Activated T-helper 2 cell treated with anti-CD3 and anti-CD28 coated beads, Interferon-gamma antibody, Interleukin-2, Interleukin-4, amounts not matched to agents 10 μg/mL and 5 μg/mL and 100 μg/mL, durations not matched to agents 14 hours and 24 hours and 36 hours (primary cell): ENCODE measurements around the gene LORICRIN. TPM values are rescaled to one million over a fixed set of nuclear protein-coding genes. Genes with fewer than 3 reads are reported as not detected.

Experiments used
- DNase-seq: peaks from one replicate; pipeline ENCODE4 v3.0.0; 2021; ENCODE audit warnings: low spot score
- H3K27ac Mint-ChIP-seq: one replicate; pipeline ENCODE4 v1.8.0; 2021; ENCODE audit warnings: mixed read lengths
- H3K27me3 Mint-ChIP-seq: one replicate; pipeline ENCODE4 v1.8.0; 2021; ENCODE audit warnings: low read depth, mixed read lengths
- H3K36me3 Mint-ChIP-seq: one replicate; pipeline ENCODE4 v1.8.0; 2021; ENCODE audit warnings: low read depth, mixed read lengths
- H3K4me1 Mint-ChIP-seq: one replicate; pipeline ENCODE4 v1.8.0; 2021; ENCODE audit warnings: low read depth, mixed read lengths
- H3K4me3 Mint-ChIP-seq: one replicate; pipeline ENCODE4 v1.8.0; 2021; ENCODE audit warnings: low read depth, mild to moderate bottlenecking, moderate library complexity, mixed read lengths
- H3K9me3 Mint-ChIP-seq: one replicate; pipeline ENCODE4 v1.8.0; 2021; ENCODE audit warnings: mixed read lengths
- intact Hi-C: fragments of 100-400 bp; cut with micrococcal nuclease; formaldehyde crosslinking; loops from one replicate; pipeline ENCODE4 v1.15.1; 2023
- total RNA-seq: library from RNA; stranded (reverse); gene quantifications from 2 replicates; pipeline ENCODE4 v1.2.3, GENCODE V29; 2022

LORICRIN gene
- total RNA-seq, 1 donor from 2014 or later: not detected

GRCh38 chr1:153253076-153253475 lies 6.4 kb upstream of the LORICRIN start:
- H3K9me3 Mint-ChIP-seq: no peaks in the 10 kb centered on the region
- intact Hi-C loops: no loop called here
- peaks cover 3% of the 10 kb centered on the region for H3K4me1 Mint-ChIP-seq
- no peaks in the 10 kb centered on the region for H3K36me3 Mint-ChIP-seq
- H3K27me3 Mint-ChIP-seq: peaks cover 16% of the 10 kb centered on the region
- H3K4me3 Mint-ChIP-seq: no peak overlapping the region
- no peak for DNase-seq
- H3K27ac Mint-ChIP-seq: no peak overlapping the region

- no peak overlapping the region for H3K27ac Mint-ChIP-seq
- H3K27me3 Mint-ChIP-seq: peaks cover 20% of the 10 kb centered on the region
- DNase-seq: no peak
- peaks cover 3% of the 10 kb centered on the region for H3K4me1 Mint-ChIP-seq
- intact Hi-C loops: no loop called here
- no peaks in the 10 kb centered on the region for H3K9me3 Mint-ChIP-seq
- H3K4me3 Mint-ChIP-seq: no peak overlapping the region
- no peaks in the 10 kb centered on the region for H3K36me3 Mint-ChIP-seq
Observed at GRCh38 chr1:153253693-153254092, 5.8 kb upstream of the LORICRIN start.

- no peaks in the 10 kb centered on the region for H3K9me3 Mint-ChIP-seq
- no peak overlapping the region for H3K27ac Mint-ChIP-seq
- H3K4me3 Mint-ChIP-seq: peak overlapping the region; percentile 38
- H3K36me3 Mint-ChIP-seq: no peaks in the 10 kb centered on the region
- H3K27me3 Mint-ChIP-seq: peaks cover 63% of the 10 kb centered on the region
- peaks cover 24% of the 10 kb centered on the region for H3K4me1 Mint-ChIP-seq
- intact Hi-C loops: no loop called here
- DNase-seq: no peak
Observed at GRCh38 chr1:153260585-153261280, 1.2 kb downstream of the LORICRIN start.

GRCh38 chr1:153261281-153262069 lies 2.0 kb downstream of the LORICRIN start:
- no peaks in the 10 kb centered on the region for H3K36me3 Mint-ChIP-seq
- no peaks in the 10 kb centered on the region for H3K9me3 Mint-ChIP-seq
- intact Hi-C loops: no loop called here
- DNase-seq: no peak
- H3K27ac Mint-ChIP-seq: no peak overlapping the region
- H3K4me3 Mint-ChIP-seq: peak overlapping the region; percentile 51
- H3K4me1 Mint-ChIP-seq: peaks cover 24% of the 10 kb centered on the region
- peaks cover 69% of the 10 kb centered on the region for H3K27me3 Mint-ChIP-seq

DNA sequence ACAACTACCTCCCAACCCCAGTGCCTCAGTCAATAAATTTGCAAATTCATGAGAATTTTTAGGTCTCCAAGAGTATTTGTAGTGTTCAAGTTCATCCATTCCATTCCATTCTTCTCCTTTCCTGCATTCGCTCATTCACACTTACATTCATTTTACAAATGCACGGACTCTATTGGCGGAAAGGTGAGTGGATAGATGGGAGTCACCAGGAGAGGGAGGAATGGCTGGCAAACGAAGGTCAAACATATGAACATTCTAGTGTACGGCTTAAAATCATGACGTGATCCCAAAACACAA lies 2.5 kb downstream of the LORICRIN start:
- Mint-ChIP-seq H3K27me3 (peaks cover 75% of the 10 kb centered on the region), H3K36me3 (no peaks in the 10 kb centered on the region), H3K9me3 (no peaks in the 10 kb centered on the region), H3K4me3 (peak overlapping the region; percentile 51), H3K4me1 (peaks cover 24% of the 10 kb centered on the region), H3K27ac (no peak overlapping the region)
- intact Hi-C loops: no loop called here
- no peak for DNase-seq

DNA sequence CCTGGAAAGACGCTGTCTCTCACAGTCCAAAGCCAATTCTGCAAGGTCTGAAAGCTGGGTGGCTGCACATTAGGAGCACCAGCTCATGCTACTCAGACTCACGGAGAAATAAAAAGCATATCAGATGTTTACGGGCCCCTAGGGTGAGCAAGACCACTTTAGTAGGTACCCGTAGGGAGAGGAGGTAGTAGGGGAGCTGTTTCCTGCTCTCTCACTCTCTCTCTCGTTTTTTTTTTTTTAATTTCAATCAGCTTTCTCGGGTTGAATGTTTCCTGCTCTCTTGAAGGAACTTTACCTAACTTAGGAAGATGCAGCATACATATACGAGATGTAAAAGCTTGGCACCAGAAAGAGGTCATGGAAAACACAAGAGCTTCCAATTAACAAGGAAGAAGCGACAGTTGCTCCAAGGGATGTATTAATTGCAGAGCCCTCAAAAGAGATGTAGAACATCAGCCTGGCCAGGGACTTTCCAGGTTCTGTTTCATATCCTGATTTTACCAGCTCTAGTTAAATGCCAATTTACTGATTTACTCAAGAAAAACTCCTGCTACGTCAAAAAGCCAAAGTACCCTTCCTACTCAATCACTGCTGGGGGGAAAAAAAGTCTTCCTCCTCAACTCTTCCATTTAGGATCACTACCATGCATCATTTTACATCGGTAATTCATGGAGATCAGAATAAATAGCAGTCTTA lies 3.1 kb downstream of the LORICRIN start:
- H3K9me3 Mint-ChIP-seq: no peaks in the 10 kb centered on the region
- no peak for DNase-seq
- H3K27me3 Mint-ChIP-seq: peaks cover 78% of the 10 kb centered on the region
- H3K36me3 Mint-ChIP-seq: no peaks in the 10 kb centered on the region
- intact Hi-C loops: no loop called here
- H3K4me1 Mint-ChIP-seq: peaks cover 24% of the 10 kb centered on the region
- no peak overlapping the region for H3K4me3 Mint-ChIP-seq
- H3K27ac Mint-ChIP-seq: no peak overlapping the region

DNA sequence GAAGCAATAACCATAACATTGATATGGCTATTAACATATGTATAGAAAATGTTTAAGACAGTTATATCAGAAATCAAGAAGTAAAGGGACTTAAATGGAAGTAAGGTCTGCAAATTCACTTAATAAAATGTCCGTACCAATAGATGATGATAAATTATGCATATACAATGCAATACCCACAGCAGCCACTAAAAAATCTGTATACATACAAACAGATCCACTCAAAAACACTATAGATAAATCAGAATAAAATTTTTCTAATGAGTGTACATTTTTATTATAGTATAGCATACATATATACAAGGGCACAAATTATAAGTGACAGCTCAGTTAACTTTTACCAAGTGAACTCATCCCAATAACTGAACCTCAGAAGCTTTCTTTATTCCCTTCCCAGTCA lies 6.0 kb downstream of the LORICRIN start:
- Mint-ChIP-seq H3K4me3 (no peak overlapping the region), H3K4me1 (peaks cover 21% of the 10 kb centered on the region), H3K27ac (no peak overlapping the region), H3K9me3 (no peaks in the 10 kb centered on the region), H3K36me3 (no peaks in the 10 kb centered on the region), H3K27me3 (peaks cover 76% of the 10 kb centered on the region)
- DNase-seq: no peak
- intact Hi-C loops: no loop called here

DNA sequence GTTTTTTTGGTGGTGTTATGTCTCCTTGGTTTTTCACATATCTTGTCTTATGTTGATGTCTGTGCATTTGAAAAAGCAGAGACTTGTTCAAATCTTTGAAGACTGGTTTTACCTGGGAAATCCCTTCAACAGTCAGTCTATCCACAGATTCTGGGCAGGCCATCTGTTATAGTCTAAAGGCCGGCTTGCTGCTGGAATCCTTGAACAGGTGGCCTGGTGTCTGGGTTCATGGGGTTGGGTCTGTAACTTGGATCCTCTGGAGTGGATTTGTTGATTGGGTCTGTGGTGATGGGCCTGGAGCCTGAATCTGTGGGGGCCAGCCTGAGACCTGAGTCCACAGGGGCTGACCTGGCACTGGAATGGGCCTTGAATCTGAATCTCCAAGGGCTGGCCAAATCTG lies 12.2 kb downstream of the LORICRIN start:
- DNase-seq: no peak
- intact Hi-C loops: no loop called here
- H3K27me3 Mint-ChIP-seq: peaks cover 38% of the 10 kb centered on the region
- H3K4me1 Mint-ChIP-seq: no peaks in the 10 kb centered on the region
- H3K27ac Mint-ChIP-seq: no peak overlapping the region
- H3K4me3 Mint-ChIP-seq: no peak overlapping the region
- no peaks in the 10 kb centered on the region for H3K36me3 Mint-ChIP-seq
- H3K9me3 Mint-ChIP-seq: no peaks in the 10 kb centered on the region

GRCh38 chr1:153272186-153272585 lies 12.7 kb downstream of the LORICRIN start:
- Mint-ChIP-seq H3K27me3 (peaks cover 36% of the 10 kb centered on the region), H3K36me3 (no peaks in the 10 kb centered on the region), H3K4me3 (no peak overlapping the region), H3K4me1 (no peaks in the 10 kb centered on the region), H3K9me3 (no peaks in the 10 kb centered on the region), H3K27ac (no peak overlapping the region)
- no peak for DNase-seq
- intact Hi-C loops: no loop called here

DNA sequence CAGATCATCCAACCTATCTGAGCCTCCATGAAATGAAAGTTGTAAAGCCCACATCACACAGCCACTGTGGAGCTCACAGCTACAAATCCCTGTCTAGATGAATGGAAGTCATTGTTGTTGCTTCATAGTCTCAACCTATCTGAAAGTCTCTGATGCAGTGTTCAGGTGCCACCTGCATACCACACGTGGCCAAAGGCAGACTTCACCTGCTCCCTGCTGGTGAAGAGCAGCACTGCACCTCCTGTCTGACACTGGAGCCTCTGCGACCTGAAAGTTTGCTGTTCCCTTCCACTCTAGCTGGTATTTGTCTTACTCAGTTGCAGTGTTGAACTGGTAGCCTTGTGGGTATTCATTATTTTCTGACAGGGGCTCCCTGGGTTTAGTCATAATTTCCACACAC lies 18.4 kb downstream of the LORICRIN start:
- Mint-ChIP-seq H3K9me3 (no peaks in the 10 kb centered on the region), H3K27me3 (peaks cover 17% of the 10 kb centered on the region), H3K4me1 (no peaks in the 10 kb centered on the region), H3K27ac (no peak overlapping the region), H3K36me3 (no peaks in the 10 kb centered on the region), H3K4me3 (no peak overlapping the region)
- intact Hi-C loops: no loop called here
- no peak for DNase-seq

- no peaks in the 10 kb centered on the region for H3K27me3 Mint-ChIP-seq
Observed at GRCh38 chr1:153288634-153289275, 29.3 kb downstream of the LORICRIN start.

DNA sequence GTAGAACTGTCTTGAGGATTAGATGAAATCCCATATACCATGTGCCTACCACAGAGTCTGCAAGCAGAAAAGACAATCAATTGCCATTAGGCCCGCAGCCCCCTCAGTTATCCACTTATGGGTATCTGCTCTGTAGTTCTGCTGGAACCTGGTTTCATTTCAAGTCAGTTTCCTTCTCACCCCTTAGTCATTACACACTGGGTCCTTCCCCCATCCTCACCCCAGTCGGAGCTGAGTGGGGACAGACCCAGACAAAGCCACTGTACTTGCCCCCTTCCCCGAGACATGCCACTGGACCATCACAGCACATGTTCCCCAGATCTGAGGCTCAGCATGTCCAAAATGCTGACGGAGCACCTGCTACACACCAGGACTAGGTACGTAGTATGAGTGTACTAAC lies 32.0 kb downstream of the LORICRIN start:
- H3K4me1 Mint-ChIP-seq: peaks cover 4% of the 10 kb centered on the region
- peaks cover 2% of the 10 kb centered on the region for H3K27me3 Mint-ChIP-seq
- intact Hi-C loops: no loop called here

More at GRCh38 chr1:153288634-153289275, 29.3 kb downstream of the LORICRIN start:
- intact Hi-C loops: no loop called here
- Mint-ChIP-seq H3K36me3 (no peaks in the 10 kb centered on the region), H3K4me1 (peaks cover under 1% of the 10 kb centered on the region), H3K9me3 (no peaks in the 10 kb centered on the region), H3K27ac (no peak overlapping the region), H3K4me3 (no peak overlapping the region)
- no peak for DNase-seq

GRCh38 chr1:153292185-153292584 lies 32.7 kb downstream of the LORICRIN start:
- Mint-ChIP-seq H3K27me3 (peaks cover 2% of the 10 kb centered on the region), H3K27ac (no peak overlapping the region), H3K4me3 (no peak overlapping the region), H3K9me3 (no peaks in the 10 kb centered on the region), H3K4me1 (peaks cover 4% of the 10 kb centered on the region), H3K36me3 (no peaks in the 10 kb centered on the region)
- no peak for DNase-seq
- intact Hi-C loops: no loop called here

More for the DNA sequence above, 32.0 kb downstream of the LORICRIN start:
- Mint-ChIP-seq H3K27ac (no peak overlapping the region), H3K9me3 (no peaks in the 10 kb centered on the region), H3K4me3 (no peak overlapping the region), H3K36me3 (no peaks in the 10 kb centered on the region)
- no peak for DNase-seq
